ENCODE results near the gene VPS26C.

The VPS26C gene

DNA sequence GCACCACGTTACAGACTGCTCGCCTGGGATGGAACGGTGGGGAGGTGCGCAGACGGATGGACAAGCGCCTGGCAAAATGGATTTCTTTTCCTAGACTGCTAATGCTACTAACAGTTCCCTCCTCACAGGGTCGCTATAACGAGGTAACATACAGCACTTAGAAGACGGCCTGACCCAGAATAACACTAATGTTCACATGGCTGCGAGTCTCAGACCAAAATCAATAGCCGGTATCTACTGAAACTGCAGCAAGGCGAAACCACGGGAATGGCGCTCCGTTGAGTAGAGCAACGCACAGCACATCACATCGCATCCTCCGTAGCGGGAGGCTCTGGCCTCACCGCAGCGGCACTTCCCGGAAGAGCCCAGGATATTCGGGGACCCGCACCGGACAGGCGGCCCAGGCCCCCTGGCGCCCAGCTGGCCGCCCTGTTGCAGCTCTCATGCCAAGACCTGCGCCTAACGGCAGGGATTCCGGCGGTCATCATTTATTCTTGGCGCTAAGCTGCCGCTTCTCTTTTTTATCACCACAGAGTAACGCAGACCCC lies 46.6 kb downstream of the VPS26C start:
- H2AFZ ChIP-seq (ENCODE audit: low read length): peak overlapping the region; percentile 86
- peaks cover 20% of the 10 kb centered on the region for H3K79me2 ChIP-seq (ENCODE audit: insufficient read depth, low read length)
- H4K20me1 ChIP-seq (ENCODE audit: insufficient read depth, low read length, poor library complexity, severe bottlenecking): no peaks in the 10 kb centered on the region
- H3K4me2 ChIP-seq (ENCODE audit: low read depth, low read length, poor library complexity, severe bottlenecking): peak overlapping the region; percentile 91
- H3F3A ChIP-seq (ENCODE audit: low read depth): peaks cover 9% of the 10 kb centered on the region
- peaks cover 7% of the 10 kb centered on the region; the same call in 1 of the 2 replicates for H3K36me3 ChIP-seq (ENCODE audit: insufficient read depth, low read length)
- H3K4me3 ChIP-seq (ENCODE audit: low read length, poor library complexity, severe bottlenecking): peak overlapping the region; percentile 83
- H3K4me1 ChIP-seq (ENCODE audit: insufficient read depth, low read length, poor library complexity, severe bottlenecking): peaks cover 40% of the 10 kb centered on the region
- H3K9me2 ChIP-seq (replicated peaks; ENCODE audit: low read depth, low read length): no peaks in the 10 kb centered on the region
- peak overlapping the region; percentile 75 for H3K9ac ChIP-seq (ENCODE audit: low read depth, low read length, poor library complexity, severe bottlenecking)
- H3K27me3 ChIP-seq (ENCODE audit: insufficient read depth, low read length, poor library complexity, severe bottlenecking): no peaks in the 10 kb centered on the region
- no peaks in the 10 kb centered on the region for H3K9me3 ChIP-seq (ENCODE audit: insufficient read depth, low read depth, low read length)
- TF ChIP-seq, protein P1, sequence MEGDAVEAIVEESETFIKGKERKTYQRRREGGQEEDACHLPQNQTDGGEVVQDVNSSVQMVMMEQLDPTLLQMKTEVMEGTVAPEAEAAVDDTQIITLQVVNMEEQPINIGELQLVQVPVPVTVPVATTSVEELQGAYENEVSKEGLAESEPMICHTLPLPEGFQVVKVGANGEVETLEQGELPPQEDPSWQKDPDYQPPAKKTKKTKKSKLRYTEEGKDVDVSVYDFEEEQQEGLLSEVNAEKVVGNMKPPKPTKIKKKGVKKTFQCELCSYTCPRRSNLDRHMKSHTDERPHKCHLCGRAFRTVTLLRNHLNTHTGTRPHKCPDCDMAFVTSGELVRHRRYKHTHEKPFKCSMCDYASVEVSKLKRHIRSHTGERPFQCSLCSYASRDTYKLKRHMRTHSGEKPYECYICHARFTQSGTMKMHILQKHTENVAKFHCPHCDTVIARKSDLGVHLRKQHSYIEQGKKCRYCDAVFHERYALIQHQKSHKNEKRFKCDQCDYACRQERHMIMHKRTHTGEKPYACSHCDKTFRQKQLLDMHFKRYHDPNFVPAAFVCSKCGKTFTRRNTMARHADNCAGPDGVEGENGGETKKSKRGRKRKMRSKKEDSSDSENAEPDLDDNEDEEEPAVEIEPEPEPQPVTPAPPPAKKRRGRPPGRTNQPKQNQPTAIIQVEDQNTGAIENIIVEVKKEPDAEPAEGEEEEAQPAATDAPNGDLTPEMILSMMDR (conservative IDR thresholded peaks at IDR 0.05; ENCODE audit: low read length): peak; percentile 44; the same call in 1 of the 2 replicates
- TF ChIP-seq EZH2phosphoT487 (IDR thresholded peaks at IDR 0.05; ENCODE audit: borderline replicate concordance): no peak

DNA sequence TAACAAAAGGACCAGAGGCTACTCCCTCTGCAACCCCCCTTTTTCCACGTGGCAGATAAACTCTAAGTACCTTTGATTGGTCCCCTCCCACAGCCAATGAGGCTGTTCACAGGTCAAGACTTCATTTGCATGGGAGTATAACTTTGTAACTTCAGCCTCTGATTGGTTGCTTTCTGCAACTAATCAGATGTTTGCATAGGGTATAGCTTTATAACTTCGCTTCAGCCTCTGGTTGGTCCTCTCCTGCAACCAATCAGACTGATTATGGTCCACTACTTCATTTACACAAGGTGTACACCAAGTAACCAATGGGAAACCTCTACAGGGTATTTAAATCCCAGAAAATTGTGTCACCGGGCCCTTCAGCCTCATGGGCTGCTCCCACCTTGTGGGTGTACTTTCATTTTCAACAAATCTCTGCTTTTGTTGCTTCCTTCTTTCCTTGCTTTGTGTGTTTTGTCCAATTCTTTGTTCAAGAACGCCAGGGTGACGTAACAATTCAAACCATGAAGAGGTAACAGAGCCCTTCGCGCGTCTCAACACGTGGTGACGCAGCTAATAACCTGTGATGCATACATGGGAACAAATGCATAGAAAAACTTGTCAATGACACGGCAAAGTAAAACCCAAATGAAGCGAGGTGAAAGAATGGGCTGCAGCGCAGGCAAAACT lies 47.2 kb downstream of the VPS26C start:
- peak overlapping the region; percentile 75 for H3K9ac ChIP-seq (ENCODE audit: low read depth, low read length, poor library complexity, severe bottlenecking)
- no peaks in the 10 kb centered on the region for H3K9me3 ChIP-seq (ENCODE audit: insufficient read depth, low read depth, low read length)
- no peak for TF ChIP-seq EZH2phosphoT487 (IDR thresholded peaks at IDR 0.05; ENCODE audit: borderline replicate concordance)
- TF ChIP-seq, protein P1 (conservative IDR thresholded peaks at IDR 0.05; ENCODE audit: low read length): no peak
- no peaks in the 10 kb centered on the region for H3K27me3 ChIP-seq (ENCODE audit: insufficient read depth, low read length, poor library complexity, severe bottlenecking)
- H3F3A ChIP-seq (ENCODE audit: low read depth): peaks cover 4% of the 10 kb centered on the region
- no peaks in the 10 kb centered on the region for H3K9me2 ChIP-seq (replicated peaks; ENCODE audit: low read depth, low read length)
- H3K4me3 ChIP-seq (ENCODE audit: low read length, poor library complexity, severe bottlenecking): peak overlapping the region; percentile 83
- peaks cover 20% of the 10 kb centered on the region for H3K79me2 ChIP-seq (ENCODE audit: insufficient read depth, low read length)
- H2AFZ ChIP-seq (ENCODE audit: low read length): peak overlapping the region; percentile 86
- peaks cover 7% of the 10 kb centered on the region; the same call in 1 of the 2 replicates for H3K36me3 ChIP-seq (ENCODE audit: insufficient read depth, low read length)
- H3K4me2 ChIP-seq (ENCODE audit: low read depth, low read length, poor library complexity, severe bottlenecking): peak overlapping the region; percentile 91
- no peaks in the 10 kb centered on the region for H4K20me1 ChIP-seq (ENCODE audit: insufficient read depth, low read length, poor library complexity, severe bottlenecking)
- peaks cover 35% of the 10 kb centered on the region for H3K4me1 ChIP-seq (ENCODE audit: insufficient read depth, low read length, poor library complexity, severe bottlenecking)

DNA sequence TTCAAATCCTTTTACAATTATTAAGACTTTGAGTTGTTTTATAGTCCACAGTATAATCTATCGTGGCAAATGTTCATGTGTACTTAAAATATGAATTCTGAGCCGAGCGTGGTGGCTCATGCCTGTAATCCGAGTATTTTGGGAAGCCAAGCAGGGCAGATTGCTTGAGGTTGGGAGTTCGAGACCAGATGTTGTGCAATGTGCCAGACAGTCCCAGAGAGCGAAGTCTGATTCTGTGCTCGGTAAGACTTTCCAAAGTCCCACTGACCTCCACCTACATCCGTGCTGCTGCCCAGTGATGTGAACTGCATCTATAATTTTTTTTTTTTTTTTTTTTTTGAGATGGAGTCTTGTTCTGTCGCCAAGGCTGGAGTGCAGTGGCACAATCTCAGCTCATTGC lies 52.2 kb downstream of the VPS26C start:
- Histone ChIP-seq H3K79me2 (ENCODE audit: insufficient read depth, low read length) (no peaks in the 10 kb centered on the region), H3F3A (ENCODE audit: low read depth) (no peaks in the 10 kb centered on the region; the same call in 1 of the 2 replicates), H3K27me3 (ENCODE audit: insufficient read depth, low read length, poor library complexity, severe bottlenecking) (no peaks in the 10 kb centered on the region), H3K4me2 (ENCODE audit: low read depth, low read length, poor library complexity, severe bottlenecking) (no peak overlapping the region), H3K36me3 (ENCODE audit: insufficient read depth, low read length) (no peaks in the 10 kb centered on the region), H3K9me2 (replicated peaks; ENCODE audit: low read depth, low read length) (no peaks in the 10 kb centered on the region), H3K4me3 (ENCODE audit: low read length, poor library complexity, severe bottlenecking) (no peak overlapping the region), H3K9me3 (ENCODE audit: insufficient read depth, low read depth, low read length) (peaks cover 7% of the 10 kb centered on the region), H2AFZ (ENCODE audit: low read length) (no peak overlapping the region), H3K4me1 (ENCODE audit: insufficient read depth, low read length, poor library complexity, severe bottlenecking) (peaks cover 9% of the 10 kb centered on the region), H3K9ac (ENCODE audit: low read depth, low read length, poor library complexity, severe bottlenecking) (no peak overlapping the region), H4K20me1 (ENCODE audit: insufficient read depth, low read length, poor library complexity, severe bottlenecking) (no peaks in the 10 kb centered on the region)
- no peak for TF ChIP-seq EZH2phosphoT487 (IDR thresholded peaks at IDR 0.05; ENCODE audit: borderline replicate concordance)
- TF ChIP-seq, protein P1 (conservative IDR thresholded peaks at IDR 0.05; ENCODE audit: low read length): no peak
